HCT116 (cell line): ENCODE measurements around the gene CADPS. TPM values are rescaled to one million over a fixed set of nuclear protein-coding genes. Genes with fewer than 3 reads are reported as not detected.

Experiments used
- ATAC-seq: fragments of 200-7000 bp; cut with Tn5 transposase; 2 replicates; pipeline ENCODE4 v1.9.1; 2020; ENCODE audit warnings: mild to moderate bottlenecking, moderate library complexity
- BruUV-seq: library from RNA; stranded (reverse); fragments of 400-500 nt; replicated peaks from 2 replicates; lab custom pipeline; 2021; lab: Mats Ljungman, UMichigan
- CTCF ChIA-PET: fragments of 300-600 bp; sonication (Branson Sonifier 250); formaldehyde crosslinking; loops from one replicate; lab custom pipeline; 2021; ENCODE audit warnings: antibody characterized with exemption; lab: Charles Lee
- POLR2A ChIA-PET: fragments of 300-600, 350-600 bp; sonication (Branson Sonifier 250); formaldehyde crosslinking; loops from one replicate; lab custom pipeline; 2021; ENCODE audit warnings: antibody characterized with exemption; lab: Charles Lee
- RAD21 ChIA-PET, 2 experiments: fragments of 300-600 bp; sonication (Branson Sonifier 250); formaldehyde crosslinking; loops; one replicate each; lab custom pipeline; 2023; ENCODE audit warnings: low total read pairs in 2 of 2; ENCODE audit not compliant: uncharacterized antibody in 2 of 2, unreplicated experiment in 2 of 2, low non-redundant PET in 1 of 2; lab: Charles Lee
- DNase-seq: peaks from one replicate; pipeline ENCODE4 v3.0.0-alpha.2; 2010; ENCODE audit warnings: low read depth, low spot score
- H2AFZ ChIP-seq: fragments of 200-600 bp; shearing (Covaris generic), sonication (generic); 2 replicates; pipeline ENCODE4 v1.6.1; 2017; ENCODE audit warnings: low read depth, mixed run types, mixed read lengths, antibody characterized with exemption, low read length; ENCODE audit not compliant: poor library complexity, severe bottlenecking
- H3K27ac ChIP-seq: 2 replicates; pipeline ENCODE4 v1.5.1; 2012; ENCODE audit warnings: low read depth, low read length
- H3K27me3 ChIP-seq: fragments of 200-600 bp; sonication (generic); 2 replicates; pipeline ENCODE4 v1.6.1; 2016; ENCODE audit warnings: mixed run types, low read length, mixed read lengths; ENCODE audit not compliant: insufficient read depth
- H3K36me3 ChIP-seq, 2 experiments: fragments of 200-500 bp in 1 of 2; fragments of 200-600 bp in 1 of 2; sonication (Bioruptor generic) in 1 of 2; sonication (generic) in 1 of 2; 2 replicates each; pipeline versions ENCODE4 v1.5.1 to v1.6.1; 2014 to 2016; ENCODE audit warnings: low read length in 2 of 2, inconsistent platforms in 1 of 2, mixed read lengths in 1 of 2, mixed run types in 1 of 2; ENCODE audit not compliant: insufficient read depth in 2 of 2, control insufficient read depth in 1 of 2
- H3K4me1 ChIP-seq, 2 experiments: fragments of 200-600 bp in 1 of 2; sonication (generic) in 1 of 2; 2 replicates each; pipeline versions ENCODE4 v1.5.1 to v1.6.1; 2012 to 2017; ENCODE audit warnings: low read length in 2 of 2, inconsistent platforms in 1 of 2, mild to moderate bottlenecking in 1 of 2, mixed read lengths in 1 of 2, mixed run types in 1 of 2, moderate library complexity in 1 of 2; ENCODE audit not compliant: insufficient read depth in 2 of 2, control insufficient read depth in 1 of 2
- H3K4me2 ChIP-seq: fragments of 200-600 bp; sonication (generic); 2 replicates; pipeline ENCODE4 v1.6.1; 2017; ENCODE audit warnings: mixed run types, low read length, mixed read lengths
- H3K4me3 ChIP-seq, 2 experiments: fragments of 200-600 bp in 1 of 2; sonication (generic) in 1 of 2; replicated peaks in 1 of 2; 2 replicates each; pipeline ENCODE4 v1.5.1; 2011 to 2016; ENCODE audit warnings: low read length in 2 of 2, control low read depth in 1 of 2, low read depth in 1 of 2, mild to moderate bottlenecking in 1 of 2, mixed read lengths in 1 of 2, mixed run types in 1 of 2
- H3K79me2 ChIP-seq: fragments of 200-600 bp; sonication (generic); 2 replicates; pipeline ENCODE4 v1.6.1; 2017; ENCODE audit warnings: mild to moderate bottlenecking, mixed run types, low read length, moderate library complexity, mixed read lengths; ENCODE audit not compliant: insufficient read depth
- H3K9ac ChIP-seq: fragments of 200-600 bp; sonication (generic); 2 replicates; pipeline ENCODE4 v1.6.1; 2016; ENCODE audit warnings: low read length, mixed read lengths
- H3K9me2 ChIP-seq: fragments of 200-600 bp; sonication (generic), shearing (Covaris generic); 2 replicates; pipeline ENCODE4 v1.6.1; 2017; ENCODE audit warnings: mixed run types, mild to moderate bottlenecking, moderate library complexity; ENCODE audit not compliant: insufficient read depth
- H3K9me3 ChIP-seq, 2 experiments: fragments of 200-500 bp in 1 of 2; fragments of 200-600 bp in 1 of 2; sonication (Bioruptor generic) in 1 of 2; sonication (generic) in 1 of 2; 2 replicates each; pipeline ENCODE4 v1.6.1; 2014 to 2017; ENCODE audit warnings: low read length in 2 of 2, mixed read lengths in 2 of 2, inconsistent platforms in 1 of 2, low read depth in 1 of 2, mild to moderate bottlenecking in 1 of 2, mixed run types in 1 of 2, moderate library complexity in 1 of 2; ENCODE audit not compliant: control insufficient read depth in 1 of 2, insufficient read depth in 1 of 2
- H4K20me1 ChIP-seq: fragments of 200-600 bp; sonication (generic), shearing (Covaris generic); 2 replicates; pipeline ENCODE4 v1.6.1; 2017; ENCODE audit warnings: mixed run types, mild to moderate bottlenecking, moderate library complexity; ENCODE audit not compliant: insufficient read depth
- CEBPB ChIP-seq: IDR thresholded peaks from 2 replicates; pipeline ENCODE4 v1.6.1; 2012; ENCODE audit warnings: low read depth
- EGR1 ChIP-seq: IDR thresholded peaks from 2 replicates; pipeline ENCODE4 v1.6.1; 2012; ENCODE audit warnings: low read depth
- ELF1 ChIP-seq: IDR thresholded peaks from 2 replicates; pipeline ENCODE4 v1.6.1; 2012; ENCODE audit warnings: low read depth, borderline replicate concordance
- FOSL1 ChIP-seq: IDR thresholded peaks from 2 replicates; pipeline ENCODE4 v1.6.1; 2012; ENCODE audit warnings: low read depth
- POLR2A ChIP-seq: IDR thresholded peaks from 2 replicates; pipeline ENCODE4 v1.7.0; 2011; ENCODE audit warnings: borderline replicate concordance; ENCODE audit not compliant: insufficient read depth, insufficient read length; ENCODE audit errors: extremely low read depth
- POLR2AphosphoS5 ChIP-seq: IDR thresholded peaks from 2 replicates; pipeline ENCODE4 v1.6.1; 2011; ENCODE audit warnings: mild to moderate bottlenecking, low read depth, low read length, moderate library complexity
- RAD21 ChIP-seq: IDR thresholded peaks from 2 replicates; pipeline ENCODE4 v1.6.1; 2012; ENCODE audit warnings: low read depth, mild to moderate bottlenecking
- SIN3A ChIP-seq: IDR thresholded peaks from 2 replicates; pipeline ENCODE4 v1.6.1; 2012; ENCODE audit warnings: low read depth
- TCF7L2 ChIP-seq: IDR thresholded peaks from 2 replicates; pipeline ENCODE4 v1.7.0; 2011; ENCODE audit warnings: borderline replicate concordance, inconsistent platforms; ENCODE audit not compliant: insufficient read depth, insufficient read length; ENCODE audit errors: extremely low read depth
- YY1 ChIP-seq: IDR thresholded peaks from 2 replicates; pipeline ENCODE4 v1.6.1; 2011; ENCODE audit warnings: low read length, low read depth, moderate library complexity, mild to moderate bottlenecking; ENCODE audit not compliant: insufficient replicate concordance; ENCODE audit errors: extremely low read depth
- ZNF274 ChIP-seq: fragments of 200-500 bp; sonication (Bioruptor generic); IDR thresholded peaks from 2 replicates; pipeline ENCODE4 v1.6.1; 2014; ENCODE audit warnings: mild to moderate bottlenecking, low read depth, low read length, inconsistent platforms
- intact Hi-C: fragments of 100-400 bp; cut with micrococcal nuclease; formaldehyde crosslinking; loops from 2 replicates; pipeline ENCODE4 v1.10.0; 2022
- total RNA-seq: library from RNA; stranded (reverse); gene quantifications from one replicate; pipeline ENCODE4 v1.2.1, GENCODE V29; 2021; ENCODE audit not compliant: unreplicated experiment
- TF ChIP-seq, protein P1 (sequence below): IDR thresholded peaks from 2 replicates; pipeline ENCODE4 v1.6.1; 2011; ENCODE audit warnings: mild to moderate bottlenecking, low read length, moderate library complexity; ENCODE audit not compliant: insufficient replicate concordance; ENCODE audit errors: extremely low read depth

The CADPS gene
- total RNA-seq, 1 experiment from 2014 or later, result not detected

DNA sequence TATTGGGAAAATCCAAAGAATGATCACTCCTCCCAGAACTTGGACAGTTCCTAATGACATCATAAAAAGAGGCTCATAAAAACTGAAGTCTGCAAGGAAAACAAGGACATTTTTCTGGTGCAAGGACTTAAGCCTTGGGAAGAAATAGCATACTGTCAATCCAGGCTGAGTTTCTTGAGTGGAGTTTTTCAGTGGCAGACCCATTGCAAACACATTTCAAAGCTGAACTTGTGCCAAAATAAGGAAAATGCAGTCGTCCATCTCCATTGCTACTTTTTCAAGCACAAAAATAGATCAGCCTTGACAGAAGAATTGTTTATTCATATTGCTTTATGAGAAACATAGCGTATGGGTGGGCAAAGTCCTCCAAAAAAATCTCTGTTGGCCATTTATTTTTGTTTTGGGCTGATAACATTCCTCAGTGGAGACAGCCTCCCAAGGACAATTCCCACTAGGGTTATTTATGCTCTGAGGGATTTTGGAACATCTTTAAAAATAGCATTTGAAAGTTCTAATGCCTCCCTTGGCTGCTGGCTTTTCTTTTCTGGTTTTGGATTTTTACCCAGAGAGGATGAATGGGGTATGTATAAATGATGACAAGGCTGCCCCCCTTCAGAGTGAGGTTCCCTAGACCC, 220.0 kb downstream of the CADPS start (continued):
- TF ChIP-seq, protein P1, sequence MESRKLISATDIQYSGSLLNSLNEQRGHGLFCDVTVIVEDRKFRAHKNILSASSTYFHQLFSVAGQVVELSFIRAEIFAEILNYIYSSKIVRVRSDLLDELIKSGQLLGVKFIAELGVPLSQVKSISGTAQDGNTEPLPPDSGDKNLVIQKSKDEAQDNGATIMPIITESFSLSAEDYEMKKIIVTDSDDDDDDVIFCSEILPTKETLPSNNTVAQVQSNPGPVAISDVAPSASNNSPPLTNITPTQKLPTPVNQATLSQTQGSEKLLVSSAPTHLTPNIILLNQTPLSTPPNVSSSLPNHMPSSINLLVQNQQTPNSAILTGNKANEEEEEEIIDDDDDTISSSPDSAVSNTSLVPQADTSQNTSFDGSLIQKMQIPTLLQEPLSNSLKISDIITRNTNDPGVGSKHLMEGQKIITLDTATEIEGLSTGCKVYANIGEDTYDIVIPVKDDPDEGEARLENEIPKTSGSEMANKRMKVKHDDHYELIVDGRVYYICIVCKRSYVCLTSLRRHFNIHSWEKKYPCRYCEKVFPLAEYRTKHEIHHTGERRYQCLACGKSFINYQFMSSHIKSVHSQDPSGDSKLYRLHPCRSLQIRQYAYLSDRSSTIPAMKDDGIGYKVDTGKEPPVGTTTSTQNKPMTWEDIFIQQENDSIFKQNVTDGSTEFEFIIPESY, result no peak
- no peak for TF ChIP-seq ZNF274
- TF ChIP-seq YY1, result no peak
- TF ChIP-seq EGR1, result no peak
- TF ChIP-seq FOSL1, result no peak
- TF ChIP-seq POLR2A, result no peak
- TF ChIP-seq POLR2AphosphoS5, result no peak

DNA sequence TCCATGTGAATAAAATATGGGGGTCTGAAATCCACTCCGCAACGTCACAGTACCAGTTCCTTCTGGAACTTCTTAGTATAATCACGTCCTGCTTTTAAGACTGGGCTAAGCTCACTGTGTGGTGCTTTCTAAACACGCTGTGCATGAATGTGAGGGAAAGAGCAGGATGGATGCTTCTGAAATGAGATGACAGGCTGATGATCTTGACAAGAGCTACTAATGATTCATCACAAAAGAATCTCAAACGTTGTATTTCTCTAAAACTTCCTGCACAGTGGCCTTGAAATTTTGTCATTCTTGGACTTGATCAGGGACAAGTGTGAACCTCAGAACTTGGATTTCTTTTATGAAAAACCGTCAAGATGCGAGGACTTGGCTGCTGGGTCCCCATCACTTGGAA, 221.4 kb downstream of the CADPS start:
- H3K9ac ChIP-seq, result no peak overlapping the region
- no peaks in the 10 kb centered on the region for H3K9me3 ChIP-seq
- intact Hi-C loops, result no loop called here
- peaks cover 48% of the 10 kb centered on the region for H3K27me3 ChIP-seq
- no peak overlapping the region for H3K27ac ChIP-seq
- H3K4me2 ChIP-seq, result no peak overlapping the region
- H3K4me1 ChIP-seq, result no peaks in the 10 kb centered on the region
- DNase-seq (no peak), ATAC-seq (no peak)
- ChIA-PET POLR2A (no interaction called here), RAD21 (no interaction called here), CTCF (no interaction called here)
- no peaks in the 10 kb centered on the region for H4K20me1 ChIP-seq
- H3K36me3 ChIP-seq, result no peaks in the 10 kb centered on the region
- no peaks in the 10 kb centered on the region for H3K9me2 ChIP-seq
- no peaks in the 10 kb centered on the region for H3K79me2 ChIP-seq
- no TSS peak for BruUV-seq
- no peak overlapping the region for H3K4me3 ChIP-seq
- TF ChIP-seq ELF1 (no peak), ZNF274 (no peak), RAD21 (no peak), TCF7L2 (no peak), CEBPB (no peak), SIN3A (no peak)
- TF ChIP-seq, protein P1, result no peak
- H2AFZ ChIP-seq, result no peak overlapping the region
